ENCODE measurements around the gene CD63.

The CD63 gene

DNA sequence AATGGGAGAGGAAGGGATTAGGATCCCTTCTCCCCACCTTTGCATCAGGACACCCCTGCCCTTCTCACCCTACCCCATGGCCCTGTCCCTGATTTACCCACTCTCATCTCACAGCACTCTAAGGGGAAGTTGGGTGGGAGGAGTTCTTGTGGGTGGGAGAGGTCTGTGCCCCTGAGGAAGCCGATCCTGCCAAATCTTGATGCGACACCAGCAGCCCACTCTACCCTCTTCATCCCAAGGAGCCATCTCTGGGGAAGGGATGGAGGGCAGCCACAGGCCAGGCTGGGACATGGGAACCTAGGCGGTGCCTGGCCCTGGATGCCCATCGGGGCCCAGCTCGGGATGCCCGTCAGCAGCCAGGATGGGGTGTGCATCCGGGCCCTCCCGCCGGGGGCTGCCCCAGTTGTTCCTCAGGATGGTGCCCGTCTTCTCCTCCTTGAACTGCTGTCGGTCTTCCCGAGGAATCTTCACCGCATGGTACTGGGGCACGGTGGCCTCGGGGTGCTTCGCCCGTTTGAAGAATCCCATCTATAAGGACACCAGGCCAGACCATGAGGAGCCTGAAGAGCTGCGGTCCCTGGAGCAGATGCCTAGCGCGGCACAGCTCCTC lies 43.9 kb downstream of the CD63 start:
- no peak for DNase-seq

DNA sequence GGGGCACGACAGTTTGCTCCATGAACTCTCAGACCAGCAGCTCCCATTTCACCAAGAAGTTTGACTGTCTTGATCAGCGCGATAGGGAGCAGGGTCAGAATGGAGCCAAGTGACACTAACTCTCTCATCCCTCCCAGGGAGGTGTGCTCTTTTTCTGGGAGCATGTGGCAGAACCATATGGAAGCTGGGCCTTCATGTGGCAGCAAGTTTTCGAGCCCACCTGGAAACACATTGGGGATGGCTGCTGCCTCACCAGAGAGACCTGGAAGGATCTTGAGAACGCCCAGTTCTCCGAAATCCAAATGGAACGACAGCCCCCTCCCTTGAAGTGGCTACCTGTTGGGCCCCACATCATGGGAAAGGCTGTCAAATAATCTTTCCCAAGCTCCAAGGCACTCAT lies 45.1 kb downstream of the CD63 start:
- DNase-seq = no peak

DNA sequence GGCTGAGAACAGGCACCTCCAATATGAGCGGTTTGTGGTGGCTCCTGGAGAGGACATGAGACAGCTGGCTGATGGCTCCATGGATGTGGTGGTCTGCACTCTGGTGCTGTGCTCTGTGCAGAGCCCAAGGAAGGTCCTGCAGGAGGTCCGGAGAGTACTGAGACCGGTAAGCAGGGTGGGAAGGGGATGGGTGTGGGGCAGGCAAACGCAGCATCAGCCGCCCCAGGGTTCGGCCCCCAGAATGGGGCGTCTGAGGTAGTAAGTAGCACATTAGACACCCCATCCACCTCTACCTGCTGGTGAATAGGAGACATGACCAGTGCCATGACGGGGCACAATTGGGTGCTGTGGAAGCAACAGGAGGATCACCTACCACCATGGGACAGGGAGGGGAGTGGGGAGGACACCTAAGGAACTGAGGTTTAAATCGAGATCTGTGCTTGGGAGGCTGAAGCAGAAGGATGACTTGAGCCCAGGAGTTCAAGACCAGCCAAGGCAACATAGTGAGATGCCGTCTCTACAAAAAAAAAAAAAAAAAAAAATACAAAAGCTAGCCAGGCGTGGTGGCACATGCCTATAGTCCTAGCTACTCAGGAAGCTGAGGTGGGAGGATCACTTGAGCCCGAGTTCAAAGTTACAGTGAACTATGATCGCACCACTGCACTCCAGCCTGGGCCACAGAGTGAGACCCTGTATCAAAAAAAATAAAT lies 46.6 kb downstream of the CD63 start:
- DNase-seq = no peak

DNA sequence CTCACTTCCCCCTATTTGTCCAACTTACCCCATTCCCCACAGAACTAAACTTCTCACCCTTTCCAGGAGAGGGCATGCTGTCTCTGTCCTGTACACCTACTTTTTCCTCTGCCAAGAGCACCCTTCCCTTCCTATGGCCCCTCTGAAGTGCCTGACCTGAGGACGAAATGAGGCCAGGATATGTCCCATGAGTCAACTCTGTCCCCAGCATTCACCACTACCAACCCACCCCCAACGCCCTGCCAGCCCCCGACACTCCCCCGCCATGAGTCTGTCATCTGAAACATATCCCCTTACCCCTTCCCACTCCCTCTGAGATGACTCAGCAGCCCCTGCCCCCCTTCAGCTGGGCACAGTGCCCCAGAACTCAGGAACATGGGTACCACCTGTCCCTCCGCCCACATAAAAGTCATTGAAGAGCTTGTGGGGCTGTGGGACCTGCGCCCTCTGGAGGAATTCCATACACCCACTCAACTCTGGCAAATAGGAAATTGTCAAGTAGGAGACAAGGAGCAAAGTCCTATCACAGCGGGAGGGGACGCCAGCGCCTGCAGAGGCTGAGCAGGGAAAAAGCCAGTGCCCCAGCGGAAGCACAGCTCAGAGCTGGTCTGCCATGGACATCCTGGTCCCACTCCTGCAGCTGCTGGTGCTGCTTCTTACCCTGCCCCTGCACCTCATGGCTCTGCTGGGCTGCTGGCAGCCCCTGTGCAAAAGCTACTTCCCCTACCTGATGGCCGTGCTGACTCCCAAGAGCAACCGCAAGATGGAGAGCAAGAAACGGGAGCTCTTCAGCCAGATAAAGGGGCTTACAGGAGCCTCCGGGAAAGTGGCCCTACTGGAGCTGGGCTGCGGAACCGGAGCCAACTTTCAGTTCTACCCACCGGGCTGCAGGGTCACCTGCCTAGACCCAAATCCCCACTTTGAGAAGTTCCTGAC lies 47.4 kb downstream of the CD63 start:
- DNase-seq = no peak

DNA sequence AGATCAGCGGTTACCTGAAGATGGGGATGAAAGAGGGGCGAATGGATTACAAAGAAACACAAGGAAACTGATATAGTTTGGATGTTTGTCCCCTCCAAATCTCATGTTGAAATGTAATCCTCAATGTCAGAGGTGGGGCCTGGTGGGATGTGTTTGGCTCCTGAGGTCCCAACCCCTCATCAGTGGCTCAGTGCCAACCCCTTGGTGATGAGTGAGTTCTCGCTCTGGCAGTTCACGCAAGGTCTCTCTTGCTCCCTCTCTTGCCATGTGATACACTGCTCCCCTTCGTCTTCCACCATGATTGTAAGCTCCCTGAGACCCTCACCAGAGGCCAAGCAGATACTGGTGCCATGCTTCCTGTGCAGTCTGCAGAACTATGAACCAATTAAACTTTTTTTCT lies 49.1 kb downstream of the CD63 start:
- no peak for DNase-seq

DNA sequence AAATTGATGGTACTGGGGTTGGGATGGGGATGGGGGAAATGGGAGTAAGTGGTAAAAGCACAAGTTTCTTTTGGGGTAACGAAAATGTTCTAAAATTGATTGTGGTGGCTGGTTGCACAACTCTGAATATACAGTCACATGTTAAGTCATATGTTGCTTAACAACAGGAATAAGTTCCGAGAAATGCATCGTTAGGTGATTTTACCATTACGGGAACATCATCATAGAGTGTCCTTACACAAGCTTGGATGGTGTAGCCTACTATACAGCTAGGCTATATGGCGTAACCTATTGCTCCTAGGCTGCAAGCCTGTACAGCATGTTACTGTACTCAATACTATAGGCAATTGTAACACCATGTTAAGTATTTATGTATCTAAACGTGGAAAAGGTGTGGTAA lies 52.1 kb downstream of the CD63 start:
- DNase-seq = no peak

DNA sequence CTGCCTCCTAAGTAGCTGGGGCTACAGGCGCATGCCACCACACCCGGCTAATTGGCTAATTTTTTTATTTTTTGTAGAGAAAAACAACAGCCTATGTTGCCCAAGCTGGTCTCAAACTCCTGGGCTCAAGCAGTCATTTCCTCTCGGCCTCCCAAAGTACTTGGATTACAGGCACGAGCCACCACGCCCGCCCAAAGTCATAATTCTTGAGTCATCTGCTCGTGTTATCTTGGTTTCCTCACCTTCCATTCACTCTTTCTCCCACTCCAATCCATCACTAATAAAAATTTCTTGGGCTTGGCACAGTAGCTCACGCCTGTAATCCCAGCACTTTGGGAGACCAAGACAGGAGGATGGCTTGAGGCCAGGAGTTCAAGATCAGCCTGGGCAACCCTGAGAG lies 53.1 kb downstream of the CD63 start:
- DNase-seq = no peak
